Measurements from ENCODE around the gene EPC1. TPM values are rescaled to one million over a fixed set of nuclear protein-coding genes. Genes with fewer than 3 reads are reported as not detected.

The EPC1 gene
- total and polyA plus RNA-seq, 2 of the 8 experiments (the other 6 are each of a cell fraction or from before 2014, with no cell fraction given), result 23.7 to 42.3 TPM

- H2BK120ac ChIP-seq (replicated peaks; ENCODE audit: low read depth, low read length), result no peak overlapping the region
- no peak overlapping the region for H2BK15ac ChIP-seq (ENCODE audit: low read length)
- H2AFZ ChIP-seq (ENCODE audit: low read length), result no peak overlapping the region
- no peak overlapping the region for H3K14ac ChIP-seq (ENCODE audit: insufficient read length)
- no peak overlapping the region for H3K56ac ChIP-seq (replicated peaks; ENCODE audit: insufficient read length, low read depth, low read length)
- H2BK20ac ChIP-seq (ENCODE audit: low read length), result no peak overlapping the region
- no peaks in the 10 kb centered on the region for H3K27me3 ChIP-seq (replicated peaks in 1 of 4; ENCODE audit: control insufficient read depth in 3 of 4, extremely low read depth in 1 of 4, insufficient read depth in 3 of 4, low read length in 3 of 4)
- peaks cover 4 to 24% (median 13%) of the 10 kb centered on the region in 4 experiments for H3K36me3 ChIP-seq (ENCODE audit: control insufficient read depth in 2 of 4, insufficient read depth in 4 of 4, low read length in 3 of 4)
- H4K20me1 ChIP-seq (replicated peaks in 1 of 2; ENCODE audit: control insufficient read depth in 1 of 2, insufficient read depth in 2 of 2, low read length in 2 of 2), result no peaks in the 10 kb centered on the region
- H3K9ac ChIP-seq (replicated peaks in 1 of 4; ENCODE audit: extremely low read depth in 1 of 4, low read depth in 3 of 4, low read length in 3 of 4), result no peak overlapping the region
- peak overlapping the region; percentile 46 for H4K5ac ChIP-seq (ENCODE audit: insufficient read length, low read depth, low read length)
- DNase-seq (ENCODE audit: low read depth in 1 of 2, low spot score in 2 of 2) (no peak), FAIRE-seq (no peak)
- no peak overlapping the region for H2BK5ac ChIP-seq (ENCODE audit: low read depth, low read length)
- H3K9me3 ChIP-seq (ENCODE audit: insufficient read depth in 2 of 2, low read depth in 1 of 2, low read length in 1 of 2), result no peaks in the 10 kb centered on the region
- H3K4me3 ChIP-seq (ENCODE audit: extremely low read depth in 1 of 4, insufficient read depth in 2 of 4, low read depth in 3 of 4, low read length in 4 of 4), result peak overlapping the region in 1 of 4 experiments; percentile 9; a peak in 1 of 8 replicates
- H3K79me2 ChIP-seq (ENCODE audit: control insufficient read depth in 1 of 2, insufficient read depth in 2 of 2, low read length in 2 of 2), result no peaks in the 10 kb centered on the region
- H3K18ac ChIP-seq (ENCODE audit: extremely low read depth, low read length), result no peak overlapping the region; the same call in 1 of the 2 replicates
- H3K4me1 ChIP-seq (replicated peaks in 1 of 4; ENCODE audit: control insufficient read depth in 3 of 4, insufficient read depth in 4 of 4, low read length in 3 of 4), result peaks cover 0 to 14% (median 3%) of the 10 kb centered on the region in 4 experiments; a peak in 6 of 7 replicates
- no peaks in the 10 kb centered on the region for H3K79me1 ChIP-seq (ENCODE audit: low read depth, low read length)
- H3K4me2 ChIP-seq (ENCODE audit: insufficient read depth in 1 of 2, low read depth in 2 of 2, low read length in 2 of 2), result peak overlapping the region; percentile 59 to 74
- H3K27ac ChIP-seq (ENCODE audit: low read depth, low read length), result no peak overlapping the region
- no peak overlapping the region for H3K23ac ChIP-seq (ENCODE audit: insufficient read length)
- no peak overlapping the region for H4K8ac ChIP-seq (ENCODE audit: extremely low read depth, insufficient read depth, low read length)
- H4K91ac ChIP-seq (replicated peaks; ENCODE audit: insufficient read length, low read length), result no peak overlapping the region
- TF ChIP-seq POLR2A (IDR thresholded peaks at IDR 0.05; ENCODE audit: control extremely low read depth in 1 of 2, low read depth in 2 of 2, low read length in 2 of 2), result peak in 1 of 2 experiments; percentile 21; a peak in 1 of 3 replicates
- no peak for TF ChIP-seq CHD1 (IDR thresholded peaks at IDR 0.05; ENCODE audit: low read depth, low read length)
- H3K23me2 ChIP-seq (ENCODE audit: low read depth, low read length), result no peaks in the 10 kb centered on the region
- H2BK12ac ChIP-seq (ENCODE audit: low read depth, low read length), result no peak overlapping the region
- H2AK5ac ChIP-seq (ENCODE audit: low read depth, low read length), result no peak overlapping the region
- WGBS, 2 experiments (ENCODE audit: extremely low coverage in 1 of 2, insufficient coverage in 1 of 2, insufficient read length in 1 of 2, insufficient replicate concordance in 2 of 2, low coverage in 1 of 2, low lambda C conversion rate in 2 of 2, missing lambda C conversion rate in 1 of 2), result 90% methylated on average over 2 of the region's 2 CpGs; no CpG with 5 or more reads in 1 of the 2 experiments
- no peak overlapping the region for H3K4ac ChIP-seq (replicated peaks; ENCODE audit: insufficient read length, low read depth, low read length)
- ChIA-PET CTCF (ENCODE audit: partially characterized antibody) (interaction anchor here (3.4 kb wide), 1 partner anchor 10 kb away, joined by 18 read pairs; no protein-coding TSS in a partner anchor), POLR2A (ENCODE audit: partially characterized antibody) (interaction anchor here (1.1 to 3.1 kb wide), 4 partner anchors 9 to 81 kb away, joined by 3 to 15 read pairs (median 6); no protein-coding TSS in a partner anchor)
These were observed 80.4 kb downstream of the EPC1 start for GRCh38 chr10:32266566-32266965.

Measured in H1 (cell line).